Glutamatergic neuron (in vitro differentiated cells): ENCODE results near the gene TRAF1. TPM values are rescaled to one million over a fixed set of nuclear protein-coding genes. Genes with fewer than 3 reads are reported as not detected.

Experiments used
- DNase-seq: peaks from one replicate; pipeline ENCODE4 v3.0.0; 2022
- H3K27ac Mint-ChIP-seq: one replicate; pipeline ENCODE4 v1.8.0; 2020; ENCODE audit warnings: mild to moderate bottlenecking, mixed read lengths, inconsistent platforms; ENCODE audit not compliant: unreplicated experiment
- H3K27me3 Mint-ChIP-seq: one replicate; pipeline ENCODE4 v1.8.0; 2020; ENCODE audit warnings: mild to moderate bottlenecking, moderate library complexity, mixed read lengths, inconsistent platforms; ENCODE audit not compliant: unreplicated experiment
- H3K36me3 Mint-ChIP-seq: one replicate; pipeline ENCODE4 v1.8.0; 2020; ENCODE audit warnings: mild to moderate bottlenecking, mixed read lengths, inconsistent platforms; ENCODE audit not compliant: unreplicated experiment
- H3K4me1 Mint-ChIP-seq: one replicate; pipeline ENCODE4 v1.8.0; 2020; ENCODE audit warnings: mild to moderate bottlenecking, low read depth, mixed read lengths, inconsistent platforms; ENCODE audit not compliant: unreplicated experiment
- H3K4me3 Mint-ChIP-seq: one replicate; pipeline ENCODE4 v1.8.0; 2020; ENCODE audit warnings: mild to moderate bottlenecking, mixed read lengths, inconsistent platforms; ENCODE audit not compliant: unreplicated experiment
- H3K9me3 Mint-ChIP-seq: one replicate; pipeline ENCODE4 v1.8.0; 2020; ENCODE audit warnings: mild to moderate bottlenecking, moderate library complexity, mixed read lengths, inconsistent platforms; ENCODE audit not compliant: unreplicated experiment
- total RNA-seq: library from RNA; stranded (reverse); fragmentation: NEBNext Ultra II Directional; extraction: Animal tissue kit (Norgen Biotek cat#: 25700); gene quantifications from one replicate; pipeline ENCODE4 v1.2.1, GENCODE V29; 2021; ENCODE audit not compliant: unreplicated experiment
- TF ChIP-seq, protein P1 (sequence below): fragments of 200-600 bp; sonication (generic); IDR thresholded peaks from one replicate; pipeline ENCODE4 v1.5.0; 2021; ENCODE audit not compliant: partially characterized antibody, unreplicated experiment

The TRAF1 gene
- total RNA-seq, 1 donor from 2014 or later: 1.6 TPM

DNA sequence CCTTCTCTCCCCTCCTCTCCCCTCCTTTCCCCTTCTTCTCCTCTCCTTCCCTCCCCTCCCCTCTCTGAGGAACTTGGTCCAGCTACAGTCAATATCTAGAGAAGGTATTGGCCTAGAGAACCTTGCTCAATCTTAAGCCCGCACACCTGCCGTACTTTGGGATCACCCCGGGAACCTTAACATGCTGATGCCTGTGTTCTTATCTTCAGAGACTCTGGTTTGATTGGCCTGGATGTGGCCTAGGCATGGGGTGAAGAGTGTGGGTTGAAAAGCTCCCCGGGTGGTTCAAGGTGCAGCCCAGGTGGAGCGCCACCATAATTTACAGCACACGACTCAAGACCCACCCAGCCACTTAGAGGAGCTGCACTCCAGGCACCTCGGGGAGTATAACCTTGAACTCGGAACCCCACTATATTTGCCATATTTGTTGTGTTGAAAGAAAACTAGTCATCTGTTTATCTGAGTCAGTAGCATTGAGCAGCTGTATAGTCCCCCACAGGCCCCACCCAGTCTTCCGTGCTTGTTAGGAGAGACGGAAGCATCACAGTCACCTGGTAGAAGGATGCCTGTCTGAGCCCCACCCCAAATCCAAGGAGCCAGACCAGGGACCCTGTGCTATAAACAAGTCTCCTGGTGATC is 35.2 kb downstream of the TRAF1 start:
- H3K4me1 Mint-ChIP-seq: peaks cover 5% of the 10 kb centered on the region
- H3K4me3 Mint-ChIP-seq: no peak overlapping the region
- peaks cover 3% of the 10 kb centered on the region for H3K9me3 Mint-ChIP-seq
- no peak overlapping the region for H3K27ac Mint-ChIP-seq
- TF ChIP-seq, protein P1, sequence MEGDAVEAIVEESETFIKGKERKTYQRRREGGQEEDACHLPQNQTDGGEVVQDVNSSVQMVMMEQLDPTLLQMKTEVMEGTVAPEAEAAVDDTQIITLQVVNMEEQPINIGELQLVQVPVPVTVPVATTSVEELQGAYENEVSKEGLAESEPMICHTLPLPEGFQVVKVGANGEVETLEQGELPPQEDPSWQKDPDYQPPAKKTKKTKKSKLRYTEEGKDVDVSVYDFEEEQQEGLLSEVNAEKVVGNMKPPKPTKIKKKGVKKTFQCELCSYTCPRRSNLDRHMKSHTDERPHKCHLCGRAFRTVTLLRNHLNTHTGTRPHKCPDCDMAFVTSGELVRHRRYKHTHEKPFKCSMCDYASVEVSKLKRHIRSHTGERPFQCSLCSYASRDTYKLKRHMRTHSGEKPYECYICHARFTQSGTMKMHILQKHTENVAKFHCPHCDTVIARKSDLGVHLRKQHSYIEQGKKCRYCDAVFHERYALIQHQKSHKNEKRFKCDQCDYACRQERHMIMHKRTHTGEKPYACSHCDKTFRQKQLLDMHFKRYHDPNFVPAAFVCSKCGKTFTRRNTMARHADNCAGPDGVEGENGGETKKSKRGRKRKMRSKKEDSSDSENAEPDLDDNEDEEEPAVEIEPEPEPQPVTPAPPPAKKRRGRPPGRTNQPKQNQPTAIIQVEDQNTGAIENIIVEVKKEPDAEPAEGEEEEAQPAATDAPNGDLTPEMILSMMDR: no peak
- no peak for DNase-seq
- H3K36me3 Mint-ChIP-seq: no peaks in the 10 kb centered on the region
- peaks cover 2% of the 10 kb centered on the region for H3K27me3 Mint-ChIP-seq

DNA sequence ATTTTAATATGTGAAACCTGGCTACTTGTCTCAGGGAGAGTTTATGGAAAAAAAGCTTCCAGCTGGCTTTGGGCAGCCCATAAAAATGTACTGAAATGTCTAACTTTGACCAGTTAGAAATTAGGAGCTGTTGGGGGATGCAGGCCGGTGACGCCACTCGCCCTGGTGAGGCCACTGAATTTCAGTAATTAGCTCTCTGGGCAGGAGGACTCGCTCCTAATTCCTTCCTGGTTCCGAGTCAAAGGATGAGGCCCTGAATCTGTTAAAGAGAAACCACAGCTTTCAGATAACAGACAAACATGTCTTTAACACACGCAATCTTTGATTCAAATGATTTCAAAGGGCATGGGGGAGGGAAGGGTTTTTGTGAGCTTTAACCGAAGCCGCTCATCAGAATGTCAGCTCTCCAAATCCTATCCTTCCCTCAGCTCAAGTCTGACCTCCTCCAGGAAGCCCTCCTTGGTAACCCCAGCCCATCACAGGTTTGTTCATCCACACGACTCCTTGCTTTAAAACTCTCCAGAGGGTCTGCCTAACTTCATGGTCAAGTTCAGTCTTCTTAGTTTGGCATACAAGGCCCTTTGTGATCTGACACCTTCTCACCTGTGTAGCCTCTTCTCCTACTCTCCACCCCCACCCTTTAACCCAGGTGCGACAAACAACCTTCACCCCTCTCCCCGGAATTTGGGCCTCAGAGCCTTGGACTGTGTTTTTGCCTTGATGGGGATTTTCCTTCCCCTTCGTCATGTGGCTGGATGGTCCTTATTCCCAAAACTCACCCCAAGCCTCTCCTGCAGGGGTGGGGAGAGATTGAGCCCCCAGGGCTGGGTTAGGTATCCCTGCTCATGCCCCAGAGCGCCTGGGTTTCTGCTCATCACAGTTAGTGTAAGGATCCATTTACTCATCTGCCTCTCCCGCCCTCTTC is 36.0 kb downstream of the TRAF1 start:
- DNase-seq: no peak
- peaks cover 5% of the 10 kb centered on the region for H3K4me1 Mint-ChIP-seq
- no peaks in the 10 kb centered on the region for H3K36me3 Mint-ChIP-seq
- H3K27ac Mint-ChIP-seq: no peak overlapping the region
- TF ChIP-seq, protein P1: no peak
- H3K27me3 Mint-ChIP-seq: peaks cover 2% of the 10 kb centered on the region
- H3K4me3 Mint-ChIP-seq: no peak overlapping the region
- peaks cover 3% of the 10 kb centered on the region for H3K9me3 Mint-ChIP-seq

DNA sequence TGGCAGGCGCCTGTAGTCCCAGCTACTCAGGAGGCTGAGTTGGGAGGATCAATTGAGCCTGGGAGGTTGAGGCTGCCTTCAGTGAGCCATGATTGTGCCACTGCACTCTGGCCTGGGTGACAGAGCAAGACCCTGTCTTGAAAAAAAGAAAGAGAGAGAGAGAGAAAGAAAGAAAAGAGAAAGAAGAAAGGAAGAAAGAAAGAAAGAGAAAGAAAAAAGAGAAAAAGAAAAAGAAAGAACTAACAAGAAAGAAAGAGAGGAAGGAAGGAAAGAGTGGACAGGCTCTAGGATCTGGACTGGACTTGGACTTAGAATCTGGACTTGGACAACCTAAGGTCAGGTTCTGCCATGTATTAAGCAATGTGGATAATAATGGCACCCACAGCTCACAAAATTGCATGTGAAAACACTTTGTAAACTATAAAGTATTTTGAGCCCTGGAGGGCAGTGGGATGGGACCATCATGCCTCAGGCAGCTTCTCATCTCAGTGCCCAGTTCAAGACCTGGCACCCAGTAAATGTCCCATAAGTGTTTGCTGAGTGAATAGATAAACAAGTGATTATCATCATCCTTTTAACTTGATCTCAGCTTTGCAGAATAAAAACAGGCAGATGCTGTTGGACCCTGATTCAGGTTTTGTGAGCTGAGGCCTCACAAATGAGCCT is 36.9 kb downstream of the TRAF1 start:
- Mint-ChIP-seq H3K4me3 (no peak overlapping the region), H3K4me1 (peaks cover 5% of the 10 kb centered on the region), H3K9me3 (peaks cover 3% of the 10 kb centered on the region), H3K27ac (no peak overlapping the region), H3K27me3 (peaks cover 2% of the 10 kb centered on the region), H3K36me3 (no peaks in the 10 kb centered on the region)
- TF ChIP-seq, protein P1: no peak
- DNase-seq: no peak

DNA sequence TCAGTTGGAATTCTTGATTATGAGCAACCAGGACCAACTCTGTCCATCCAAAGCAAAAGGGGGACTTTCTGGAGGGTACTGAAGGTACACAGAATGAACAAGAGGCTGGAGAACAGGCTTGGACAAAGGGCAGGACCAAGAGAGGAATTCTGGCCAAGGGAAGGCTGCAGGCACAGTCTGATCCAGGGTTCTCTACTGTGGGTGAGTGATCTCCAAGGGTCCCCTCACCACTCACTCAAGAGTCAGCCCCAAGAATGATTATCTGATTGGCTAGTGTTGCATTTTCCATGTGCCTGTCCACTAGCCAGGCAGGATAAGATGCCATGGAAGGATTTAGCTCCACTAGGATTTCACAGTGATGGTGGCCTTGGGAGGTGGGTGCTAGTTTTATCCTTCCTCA is 38.0 kb downstream of the TRAF1 start:
- peaks cover 3% of the 10 kb centered on the region for H3K9me3 Mint-ChIP-seq
- peaks cover 5% of the 10 kb centered on the region for H3K4me1 Mint-ChIP-seq
- H3K27ac Mint-ChIP-seq: no peak overlapping the region
- peaks cover 2% of the 10 kb centered on the region for H3K27me3 Mint-ChIP-seq
- DNase-seq: no peak
- TF ChIP-seq, protein P1: no peak
- no peak overlapping the region for H3K4me3 Mint-ChIP-seq
- H3K36me3 Mint-ChIP-seq: no peaks in the 10 kb centered on the region
